H1 (cell line): ENCODE results near the gene ZNF546. TPM values are rescaled to one million over a fixed set of nuclear protein-coding genes. Genes with fewer than 3 reads are reported as not detected.

ENCODE experiments used
- CTCF ChIA-PET: fragments of 300-600 bp; sonication (Branson Sonifier 250); formaldehyde crosslinking; loops from one replicate; lab custom pipeline; 2021; ENCODE audit not compliant: partially characterized antibody; lab: Charles Lee
- POLR2A ChIA-PET: fragments of 300-600 bp; sonication (Branson Sonifier 250); formaldehyde crosslinking; loops from one replicate; lab custom pipeline; 2021; ENCODE audit warnings: inconsistent platforms; ENCODE audit not compliant: partially characterized antibody; lab: Charles Lee
- DNase-seq, 2 experiments: peaks; one replicate each; pipeline versions ENCODE4 v3.0.0 to v3.0.0-alpha.2; 2010 to 2022; ENCODE audit warnings: low spot score in 2 of 2, low read depth in 1 of 2, mixed read lengths in 1 of 2
- FAIRE-seq: peaks from 2 replicates; lab custom pipeline; 2011; peaks lifted over from hg19 to GRCh38; lab: Jason Lieb, UNC
- H2AFZ ChIP-seq: 2 replicates; pipeline ENCODE4 v1.8.1; 2012; ENCODE audit warnings: low read length, inconsistent platforms
- H2AK5ac ChIP-seq: 2 replicates; pipeline ENCODE4 v1.6.1; 2013; ENCODE audit warnings: low read depth, low read length
- H2BK120ac ChIP-seq: replicated peaks from 2 replicates; pipeline ENCODE3; 2013; ENCODE audit warnings: low read depth, low read length, inconsistent platforms
- H2BK12ac ChIP-seq: 2 replicates; pipeline ENCODE4 v1.6.1; 2013; ENCODE audit warnings: low read depth, low read length
- H2BK15ac ChIP-seq: 2 replicates; pipeline ENCODE4 v1.6.1; 2013; ENCODE audit warnings: low read length
- H2BK20ac ChIP-seq: 2 replicates; pipeline ENCODE4 v1.6.1; 2013; ENCODE audit warnings: low read length
- H2BK5ac ChIP-seq: 2 replicates; pipeline ENCODE4 v1.6.1; 2013; ENCODE audit warnings: low read depth, low read length
- H3K14ac ChIP-seq: 2 replicates; pipeline ENCODE4 v1.6.1; 2013; ENCODE audit warnings: inconsistent platforms; ENCODE audit not compliant: insufficient read length
- H3K18ac ChIP-seq: 2 replicates; pipeline ENCODE4 v1.6.1; 2013; ENCODE audit warnings: low read length; ENCODE audit errors: extremely low read depth
- H3K23ac ChIP-seq: 2 replicates; pipeline ENCODE4 v1.6.1; 2013; ENCODE audit warnings: inconsistent platforms; ENCODE audit not compliant: insufficient read length
- H3K23me2 ChIP-seq: 2 replicates; pipeline ENCODE4 v1.6.1; 2013; ENCODE audit warnings: low read depth, low read length
- H3K27ac ChIP-seq: 2 replicates; pipeline ENCODE4 v1.6.1; 2011; ENCODE audit warnings: low read depth, low read length, inconsistent platforms
- H3K27me3 ChIP-seq, 4 experiments: replicated peaks in 1 of 4; 1 replicate in 1 of 4; 2 replicates in 3 of 4; pipeline versions ENCODE4 v1.6.1 to v1.8.1; 2011 to 2013; ENCODE audit warnings: low read length in 3 of 4, mild to moderate bottlenecking in 3 of 4, inconsistent platforms in 2 of 4, mixed read lengths in 2 of 4, moderate library complexity in 1 of 4; ENCODE audit not compliant: control insufficient read depth in 3 of 4, insufficient read depth in 3 of 4; ENCODE audit errors: extremely low read depth in 1 of 4
- H3K36me3 ChIP-seq, 4 experiments: 2 replicates each; pipeline versions ENCODE4 v1.6.1 to v1.8.1; 2011 to 2013; ENCODE audit warnings: mild to moderate bottlenecking in 4 of 4, low read length in 3 of 4, moderate library complexity in 2 of 4, control low read depth in 1 of 4, inconsistent platforms in 1 of 4; ENCODE audit not compliant: insufficient read depth in 4 of 4, control insufficient read depth in 2 of 4
- H3K4ac ChIP-seq: replicated peaks from 2 replicates; pipeline ENCODE3; 2013; ENCODE audit warnings: low read length, low read depth, mixed read lengths, inconsistent platforms; ENCODE audit not compliant: insufficient read length
- H3K4me1 ChIP-seq, 4 experiments: replicated peaks in 1 of 4; 1 replicate in 1 of 4; 2 replicates in 3 of 4; pipeline versions ENCODE4 v1.6.1 to v1.8.1; 2011 to 2013; ENCODE audit warnings: low read length in 3 of 4, inconsistent platforms in 2 of 4, mixed read lengths in 1 of 4; ENCODE audit not compliant: insufficient read depth in 4 of 4, control insufficient read depth in 3 of 4
- H3K4me2 ChIP-seq, 2 experiments: 2 replicates each; pipeline versions ENCODE4 v1.6.1 to v1.8.1; 2011 to 2013; ENCODE audit warnings: low read depth in 2 of 2, low read length in 2 of 2, control low read depth in 1 of 2, inconsistent platforms in 1 of 2, mild to moderate bottlenecking in 1 of 2; ENCODE audit not compliant: insufficient read depth in 1 of 2
- H3K4me3 ChIP-seq, 4 experiments: fragments of 200-600, 300-600 bp in 1 of 4; sonication (generic), shearing (Covaris generic), sonication (Bioruptor Twin) in 1 of 4; 2 replicates each; pipeline versions ENCODE4 v1.5.1 to v1.8.1; 2011 to 2016; ENCODE audit warnings: low read length in 4 of 4, low read depth in 3 of 4, control low read depth in 2 of 4, inconsistent platforms in 2 of 4, mild to moderate bottlenecking in 2 of 4, mixed read lengths in 1 of 4, moderate library complexity in 1 of 4; ENCODE audit not compliant: insufficient read depth in 2 of 4; ENCODE audit errors: extremely low read depth in 1 of 4
- H3K56ac ChIP-seq: replicated peaks from 2 replicates; pipeline ENCODE3; 2013; ENCODE audit warnings: low read depth, mild to moderate bottlenecking, mixed read lengths, low read length, inconsistent platforms; ENCODE audit not compliant: insufficient read length
- H3K79me1 ChIP-seq: 2 replicates; pipeline ENCODE4 v1.6.1; 2013; ENCODE audit warnings: low read depth, low read length, control low read depth
- H3K79me2 ChIP-seq, 2 experiments: 2 replicates each; pipeline versions ENCODE4 v1.6.1 to v1.8.1; 2012 to 2013; ENCODE audit warnings: low read length in 2 of 2, mild to moderate bottlenecking in 2 of 2, inconsistent platforms in 1 of 2; ENCODE audit not compliant: insufficient read depth in 2 of 2, control insufficient read depth in 1 of 2
- H3K9ac ChIP-seq, 4 experiments: replicated peaks in 1 of 4; 1 replicate in 1 of 4; 2 replicates in 3 of 4; pipeline versions ENCODE4 v1.6.1 to v1.8.1; 2011 to 2013; ENCODE audit warnings: low read depth in 3 of 4, low read length in 3 of 4, control low read depth in 2 of 4, mild to moderate bottlenecking in 2 of 4, moderate library complexity in 2 of 4, inconsistent platforms in 1 of 4; ENCODE audit errors: extremely low read depth in 1 of 4
- H3K9me3 ChIP-seq, 2 experiments: 2 replicates each; pipeline versions ENCODE4 v1.6.1 to v1.8.1; 2012 to 2013; ENCODE audit warnings: mild to moderate bottlenecking in 2 of 2, moderate library complexity in 2 of 2, control low read depth in 1 of 2, inconsistent platforms in 1 of 2, low read depth in 1 of 2, low read length in 1 of 2, mixed read lengths in 1 of 2; ENCODE audit not compliant: insufficient read depth in 2 of 2
- H4K20me1 ChIP-seq, 2 experiments: replicated peaks in 1 of 2; 2 replicates each; pipeline versions ENCODE3 to v1.8.1; 2011 to 2013; ENCODE audit warnings: inconsistent platforms in 2 of 2, low read length in 2 of 2, mild to moderate bottlenecking in 1 of 2; ENCODE audit not compliant: insufficient read depth in 2 of 2, control insufficient read depth in 1 of 2
- H4K5ac ChIP-seq: 2 replicates; pipeline ENCODE4 v1.6.1; 2013; ENCODE audit warnings: low read length, low read depth, mixed read lengths, inconsistent platforms; ENCODE audit not compliant: insufficient read length
- H4K8ac ChIP-seq: 2 replicates; pipeline ENCODE4 v1.8.0; 2013; ENCODE audit warnings: mild to moderate bottlenecking, moderate library complexity, low read length, inconsistent platforms; ENCODE audit not compliant: insufficient read depth; ENCODE audit errors: extremely low read depth
- H4K91ac ChIP-seq: replicated peaks from 2 replicates; pipeline ENCODE3; 2013; ENCODE audit warnings: low read length, mixed read lengths, inconsistent platforms; ENCODE audit not compliant: insufficient read length
- CREB1 ChIP-seq: IDR thresholded peaks from 2 replicates; pipeline ENCODE4 v1.6.1; 2012; ENCODE audit warnings: inconsistent platforms
- TAF7 ChIP-seq: optimal IDR thresholded peaks from 2 replicates; pipeline ENCODE3; 2011; ENCODE audit warnings: low read depth, mild to moderate bottlenecking, inconsistent platforms, low read length, moderate library complexity, borderline replicate concordance
- YY1 ChIP-seq: IDR thresholded peaks from 2 replicates; pipeline ENCODE4 v1.6.1; 2011; ENCODE audit warnings: low read depth, mild to moderate bottlenecking, low read length
- ZNF274 ChIP-seq: IDR thresholded peaks from 2 replicates; pipeline ENCODE4 v1.7.0; 2012; ENCODE audit warnings: low read length, borderline replicate concordance; ENCODE audit errors: extremely low read depth
- WGBS, 2 experiments: shearing (Covaris generic) in 1 of 2; methylation state at CpG; one replicate each; pipeline versions ENCODE4 v1.1.6 to v1.1.7; 2013 to 2015; ENCODE audit warnings: low lambda C conversion rate in 2 of 2, mixed read lengths in 2 of 2, inconsistent platforms in 1 of 2, low coverage in 1 of 2, missing lambda C conversion rate in 1 of 2; ENCODE audit not compliant: insufficient replicate concordance in 2 of 2, insufficient coverage in 1 of 2, insufficient read length in 1 of 2; ENCODE audit errors: extremely low coverage in 1 of 2, missing lambda C conversion rate in 1 of 2; 5-methylcytosine and 5-hydroxymethylcytosine counted together
- polyA plus RNA-seq, 7 experiments: library from polyadenylated mRNA; depleted of rRNA in 3 of 7; stranded (reverse) in 5 of 7; unstranded in 2 of 7; fragments of >200 nt in 5 of 7; fragments of 200-250 nt in 2 of 7; gene quantifications; 1 replicate in 5 of 7; 2 replicates in 1 of 7; 4 replicates in 1 of 7; pipeline versions ENCODE4 v1.2.1 to v1.2.3, GENCODE V29; 2011 to 2013; ENCODE audit warnings: missing spikeins in 2 of 7, mixed read lengths in 2 of 7
- total RNA-seq: library from RNA; stranded (reverse); fragmentation: NEBNext Ultra II Directional; extraction: Animal tissue kit (Norgen Biotek cat#: 25700); gene quantifications from 2 replicates; pipeline ENCODE4 v1.2.1, GENCODE V29; 2021

ZNF546 gene
- total and polyA plus RNA-seq, 2 of the 8 experiments (the other 6 are each of a cell fraction or from before 2014, with no cell fraction given): 0.21 to 1.1 TPM

DNA sequence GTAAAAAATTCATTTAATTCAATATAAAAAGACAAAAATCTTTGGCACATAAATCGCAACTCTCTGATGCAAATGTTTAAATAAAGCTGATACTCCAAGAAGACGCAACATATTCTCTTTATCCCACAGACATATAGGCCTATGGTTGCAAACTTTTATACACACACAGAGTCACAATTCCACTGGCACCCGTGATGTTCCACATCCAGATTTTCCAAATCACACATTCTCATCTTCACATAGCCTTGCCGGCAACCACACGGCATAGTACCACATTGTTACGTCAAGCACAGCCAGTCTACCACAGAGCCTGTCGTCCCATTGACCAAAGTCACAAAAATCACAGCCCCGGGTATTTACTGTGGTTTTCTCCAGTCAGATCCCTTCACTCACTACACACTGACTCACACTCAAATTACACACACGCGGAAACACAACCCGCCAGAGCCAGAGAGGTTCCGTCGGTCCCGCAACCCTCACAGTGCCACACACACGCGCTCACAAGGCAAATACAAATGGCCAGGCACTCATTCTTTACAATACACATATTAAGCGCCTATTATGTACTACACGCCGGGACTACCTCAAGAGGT, 546 bp upstream of the ZNF546 start:
- Histone ChIP-seq H3K23me2 (peaks cover 9% of the 10 kb centered on the region), H3K9ac (peak overlapping the region in 3 of 4 experiments; percentile 56 to 81 (median 61); a peak in 5 of 7 replicates), H4K20me1 (no peaks in the 10 kb centered on the region), H2BK20ac (no peak overlapping the region), H3K9me3 (peaks cover 9 to 15% of the 10 kb centered on the region in 2 experiments; a peak in 2 of 4 replicates), H3K4me2 (peak overlapping the region; percentile 84 to 97), H2BK120ac (no peak overlapping the region), H3K79me2 (peaks cover 5 to 15% of the 10 kb centered on the region in 2 experiments; a peak in 3 of 4 replicates), H4K8ac (peak overlapping the region; percentile 92; the same call in 1 of the 2 replicates), H3K4me1 (peaks cover 0 to 3% (median 1%) of the 10 kb centered on the region in 4 experiments; a peak in 3 of 7 replicates), H3K36me3 (no peaks in the 10 kb centered on the region), H3K14ac (no peak overlapping the region), H2BK5ac (peak overlapping the region; percentile 78; the same call in 1 of the 2 replicates), H2BK12ac (peak overlapping the region; percentile 68; the same call in 1 of the 2 replicates), H3K79me1 (peaks cover 3% of the 10 kb centered on the region; the same call in 1 of the 2 replicates), H3K23ac (no peak overlapping the region), H3K18ac (peak overlapping the region; percentile 71), H3K4me3 (peak overlapping the region; percentile 78 to 97 (median 96)), H4K5ac (peak overlapping the region; percentile 77), H4K91ac (peak overlapping the region; percentile 76), H2AK5ac (no peak overlapping the region), H3K4ac (peak overlapping the region; percentile 60), H3K27ac (no peak overlapping the region), H3K56ac (no peak overlapping the region), H2BK15ac (no peak overlapping the region), H3K27me3 (no peaks in the 10 kb centered on the region), H2AFZ (peak overlapping the region; percentile 97)
- ChIA-PET CTCF (no interaction called here), POLR2A (interaction anchor here (0.9 to 1.6 kb wide), 4 partner anchors 10 to 26 kb away, joined by 3 to 4 read pairs (median 3); partner anchors contain the start of gene PSMC4)
- 14% methylated on average over 19 of the region's 19 CpGs; no CpG with 5 or more reads in 1 of the 2 experiments for WGBS, 2 experiments
- no peak for TF ChIP-seq ZNF274
- no peak for TF ChIP-seq YY1
- no peak for TF ChIP-seq TAF7
- peak; percentile 62 for TF ChIP-seq CREB1
- DNase-seq (no peak), FAIRE-seq (no peak)
